HepG2 (cell line): ENCODE results near the gene INSYN2B. TPM values are rescaled to one million over a fixed set of nuclear protein-coding genes. Genes with fewer than 3 reads are reported as not detected.

ENCODE experiments used
- ATAC-seq: fragments of 200-7000 bp; cut with Tn5 transposase; 3 replicates; pipeline ENCODE4 v1.9.1; 2020; ENCODE audit warnings: mild to moderate bottlenecking, moderate library complexity
- BruUV-seq: library from RNA; stranded (reverse); fragments of 400-500 nt; replicated peaks from 2 replicates; lab custom pipeline; 2021; lab: Mats Ljungman, UMichigan
- CTCF ChIA-PET: fragments of 300-600 bp; formaldehyde crosslinking; extraction: SDS; loops from one replicate; lab custom pipeline; 2021; ENCODE audit warnings: low total read pairs, inconsistent platforms, low intra/inter-chr PET ratio; lab: Yijun Ruan, JAX
- POLR2A ChIA-PET: fragments of 350-600 bp; sonication (Branson Sonifier 250); formaldehyde crosslinking; loops from one replicate; lab custom pipeline; 2020; ENCODE audit warnings: antibody characterized with exemption, inconsistent platforms; lab: Yijun Ruan, JAX
- DNase-seq: peaks from one replicate; pipeline ENCODE4 v3.0.0-alpha.2; 2015; ENCODE audit warnings: low spot score
- FAIRE-seq: peaks from 3 replicates; lab custom pipeline; 2011; peaks lifted over from hg19 to GRCh38; lab: Jason Lieb, UNC
- H2AFZ ChIP-seq: one replicate; pipeline ENCODE4 v1.6.1; 2011; ENCODE audit warnings: low read length, inconsistent platforms
- H3K27ac ChIP-seq: fragments of 300-600 bp; 3 replicates; pipeline ENCODE4 v1.8.0; 2011; ENCODE audit warnings: mixed run types, mild to moderate bottlenecking, mixed read lengths, low read length, inconsistent platforms; ENCODE audit not compliant: insufficient read depth; ENCODE audit errors: extremely low read length
- H3K27me3 ChIP-seq, 2 experiments: fragments of 200-600 bp in 1 of 2; 2 replicates in 1 of 2; 3 replicates in 1 of 2; pipeline versions ENCODE4 v1.6.0 to v1.8.0; 2011; ENCODE audit warnings: low read length in 2 of 2, mild to moderate bottlenecking in 2 of 2, moderate library complexity in 2 of 2, inconsistent platforms in 1 of 2; ENCODE audit not compliant: insufficient read depth in 2 of 2, control insufficient read depth in 1 of 2
- H3K36me3 ChIP-seq, 2 experiments: fragments of 200-600 bp in 1 of 2; replicated peaks in 1 of 2; 2 replicates in 1 of 2; 3 replicates in 1 of 2; pipeline versions ENCODE4 v1.5.1 to v1.8.0; 2011; ENCODE audit warnings: low read length in 2 of 2, inconsistent platforms in 1 of 2; ENCODE audit not compliant: insufficient read depth in 2 of 2, control insufficient read depth in 1 of 2
- H3K4me1 ChIP-seq: 2 replicates; pipeline ENCODE4 v1.5.1; 2012; ENCODE audit warnings: low read length, inconsistent platforms; ENCODE audit not compliant: insufficient read depth
- H3K4me2 ChIP-seq: 2 replicates; pipeline ENCODE4 v1.6.0; 2011; ENCODE audit warnings: low read depth, low read length, inconsistent platforms
- H3K4me3 ChIP-seq, 3 experiments: fragments of 200-600 bp in 1 of 3; sonication (generic), shearing (Covaris generic) in 1 of 3; replicated peaks in 1 of 3; 2 replicates each; pipeline ENCODE4 v1.5.1; 2011 to 2016; ENCODE audit warnings: low read length in 3 of 3, inconsistent platforms in 2 of 3, low read depth in 2 of 3, mild to moderate bottlenecking in 2 of 3, control low read depth in 1 of 3, mixed read lengths in 1 of 3; ENCODE audit not compliant: insufficient read depth in 1 of 3
- H3K79me2 ChIP-seq: one replicate; pipeline ENCODE4 v1.6.1; 2011; ENCODE audit warnings: low read length, inconsistent platforms; ENCODE audit not compliant: insufficient read depth
- H3K9ac ChIP-seq: 2 replicates; pipeline ENCODE4 v1.6.0; 2011; ENCODE audit warnings: mild to moderate bottlenecking, low read depth, low read length, inconsistent platforms; ENCODE audit not compliant: insufficient read depth
- H3K9me3 ChIP-seq: 2 replicates; pipeline ENCODE4 v1.5.1; 2012; ENCODE audit warnings: mild to moderate bottlenecking, low read length
- H4K20me1 ChIP-seq: 2 replicates; pipeline ENCODE4 v1.6.0; 2011; ENCODE audit warnings: inconsistent platforms, mild to moderate bottlenecking, low read length, moderate library complexity; ENCODE audit not compliant: insufficient read depth
- AKAP8 ChIP-seq: sonication (generic); formaldehyde crosslinking; IDR thresholded peaks from 2 replicates; pipeline ENCODE4 v1.5.1; 2020; ENCODE audit warnings: mild to moderate bottlenecking, missing genetic modification reagents
- DMAP1 ChIP-seq: IDR thresholded peaks from 2 replicates; pipeline ENCODE4 v1.6.1; 2016
- HES4 ChIP-seq: sonication (generic); formaldehyde crosslinking; IDR thresholded peaks from 2 replicates; pipeline ENCODE4 v1.9.0; 2021; ENCODE audit warnings: mild to moderate bottlenecking, missing genetic modification reagents, borderline replicate concordance
- KLF12 ChIP-seq: sonication (generic); formaldehyde crosslinking; IDR thresholded peaks from 2 replicates; pipeline ENCODE4 v1.4.0; 2020; ENCODE audit warnings: missing genetic modification reagents, borderline replicate concordance
- MAFK ChIP-seq, 2 experiments: IDR thresholded peaks in 1 of 2; conservative IDR thresholded peaks in 1 of 2; 2 replicates each; pipeline ENCODE4 v1.6.1; 2011; ENCODE audit warnings: improper control_type of control experiment in 2 of 2, low read length in 2 of 2
- MIER2 ChIP-seq: IDR thresholded peaks from 2 replicates; pipeline ENCODE4 v1.6.1; 2016; ENCODE audit warnings: missing biosample characterization, missing genetic modification reagents
- MYC ChIP-seq: sonication (generic); formaldehyde crosslinking; IDR thresholded peaks from 2 replicates; pipeline ENCODE4 v1.9.0; 2021; ENCODE audit warnings: missing genetic modification reagents, borderline replicate concordance
- PTBP1 ChIP-seq: fragments of 200-400 bp; formaldehyde crosslinking; IDR thresholded peaks from 2 replicates; pipeline ENCODE4 v1.6.1; 2018; ENCODE audit warnings: low read length, low read depth; ENCODE audit not compliant: poor library complexity, severe bottlenecking
- SOX6 ChIP-seq, 2 experiments: fragments of 450-650 bp in 1 of 2; sonication (generic) in 1 of 2; formaldehyde crosslinking in 1 of 2; IDR thresholded peaks; 2 replicates each; pipeline versions ENCODE4 v1.4.0 to v1.6.1; 2017 to 2020; ENCODE audit warnings: antibody characterized with exemption in 1 of 2, mild to moderate bottlenecking in 1 of 2, missing genetic modification reagents in 1 of 2
- SRSF1 ChIP-seq: fragments of 200-400 bp; formaldehyde crosslinking; optimal IDR thresholded peaks from 2 replicates; pipeline ENCODE3; 2017; ENCODE audit warnings: mild to moderate bottlenecking, low read depth, low read length, moderate library complexity
- SSRP1 ChIP-seq: IDR thresholded peaks from 2 replicates; pipeline ENCODE4 v1.6.1; 2016; ENCODE audit warnings: control low read depth
- TAF1 ChIP-seq: sonication (generic); formaldehyde crosslinking; IDR thresholded peaks from 2 replicates; pipeline ENCODE4 v1.4.0; 2020; ENCODE audit warnings: missing genetic modification reagents
- TBP ChIP-seq: sonication (generic); formaldehyde crosslinking; IDR thresholded peaks from 2 replicates; pipeline ENCODE4 v1.5.0; 2020; ENCODE audit warnings: missing genetic modification reagents
- THAP11 ChIP-seq: IDR thresholded peaks from 2 replicates; pipeline ENCODE4 v1.6.1; 2016; ENCODE audit warnings: missing biosample characterization, missing genetic modification reagents
- ZNF282 ChIP-seq: fragments of 450-650 bp; IDR thresholded peaks from 2 replicates; pipeline ENCODE4 v1.6.1; 2018; ENCODE audit not compliant: partially characterized antibody
- ZNF510 ChIP-seq: sonication (generic); formaldehyde crosslinking; IDR thresholded peaks from 2 replicates; pipeline ENCODE4 v1.4.0; 2020; ENCODE audit warnings: low read depth, mild to moderate bottlenecking, missing genetic modification reagents
- ZNF850 ChIP-seq: sonication (generic); formaldehyde crosslinking; conservative IDR thresholded peaks from 2 replicates; pipeline ENCODE4 v1.9.0; 2021; ENCODE audit warnings: mild to moderate bottlenecking, missing genetic modification reagents
- WGBS: methylation state at CpG from one replicate; pipeline ENCODE4 v1.1.6; 2017; ENCODE audit warnings: low lambda C conversion rate; 5-methylcytosine and 5-hydroxymethylcytosine counted together
- in situ Hi-C: cut with HindIII; loops from 2 replicates; pipeline ENCODE4 v1.10.0; 2017; ENCODE audit warnings: low pct_unique_long_range_greater_than_20kb; ENCODE audit not compliant: extremely low pct_ligation_motif_present
- intact Hi-C: fragments of 100-400 bp; cut with micrococcal nuclease; formaldehyde crosslinking; loops from one replicate; pipeline ENCODE4 v1.10.0; 2022; ENCODE audit not compliant: unreplicated experiment
- polyA plus RNA-seq, 8 experiments: library from polyadenylated mRNA; depleted of rRNA in 3 of 8; stranded (reverse) in 7 of 8; unstranded in 1 of 8; fragments of >200 nt; fragmentation: Illumina TruSeq in 4 of 8; extraction: Trizol in 4 of 8; gene quantifications; 2 replicates each; pipeline versions ENCODE4 v1.2.1 to v1.2.3, GENCODE V29; 2011 to 2016; ENCODE audit warnings: low read depth in 4 of 8, missing spikeins in 1 of 8, mixed read lengths in 1 of 8; ENCODE audit not compliant: insufficient read depth in 1 of 8
- total RNA-seq, 5 experiments: library from RNA; depleted of rRNA; stranded (reverse); fragments of >200 nt; fragmentation: Illumina TruSeq; extraction: Trizol; gene quantifications; 2 replicates each; pipeline ENCODE4 v1.2.3, GENCODE V29; 2016; ENCODE audit warnings: low read depth in 1 of 5
- TF ChIP-seq, protein P1 (sequence below): sonication (generic); formaldehyde crosslinking; IDR thresholded peaks from 2 replicates; pipeline ENCODE4 v1.5.1; 2020; ENCODE audit warnings: mild to moderate bottlenecking, moderate library complexity, missing genetic modification reagents
- TF ChIP-seq, protein P2 (sequence below): sonication (generic); formaldehyde crosslinking; IDR thresholded peaks from 2 replicates; pipeline ENCODE4 v1.4.0; 2020; ENCODE audit warnings: missing genetic modification reagents

The INSYN2B gene
- total and polyA plus RNA-seq, 2 of the 13 experiments (the other 11 are each of a cell fraction or from before 2014, with no cell fraction given), result not detected

DNA sequence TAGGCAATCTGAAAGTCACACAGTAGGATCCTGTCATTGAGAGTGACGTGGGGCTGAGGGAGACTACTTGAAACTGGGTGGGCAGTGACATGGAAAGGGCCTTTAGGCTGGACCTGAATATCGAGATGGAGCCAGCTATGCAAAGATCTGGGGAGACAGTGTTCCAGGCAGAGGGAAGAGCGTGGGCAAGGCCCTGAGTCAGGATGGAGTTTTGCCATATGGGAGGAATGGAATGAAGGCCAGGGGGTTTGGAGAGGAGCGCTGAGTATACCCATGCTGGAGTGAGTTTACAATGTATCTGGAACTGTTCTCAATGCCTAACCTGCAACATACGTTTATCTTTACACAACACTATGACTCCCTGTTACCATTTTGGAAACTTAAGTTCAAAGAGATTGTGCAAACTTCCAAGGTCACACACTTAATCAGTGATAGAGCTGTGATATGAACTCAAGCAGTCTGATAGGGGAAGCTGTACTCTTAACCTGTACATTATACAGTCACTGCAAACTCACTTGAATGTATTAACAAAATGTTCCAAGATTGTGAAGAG is 33.5 kb downstream of the INSYN2B start:
- intact Hi-C loops, result no loop called here

More for the DNA sequence above, 33.5 kb downstream of the INSYN2B start:
- no peak for FAIRE-seq
- no peaks in the 10 kb centered on the region; a peak in 1 of 5 replicates for H3K27me3 ChIP-seq
- no peaks in the 10 kb centered on the region for H3K4me1 ChIP-seq
- no peak for DNase-seq
- ChIA-PET POLR2A (no interaction called here), CTCF (no interaction called here)
- WGBS, result 3% methylated on average over 5 of the region's 5 CpGs
- H3K79me2 ChIP-seq, result no peaks in the 10 kb centered on the region
- TF ChIP-seq MAFK (conservative IDR thresholded peaks at IDR 0.05 in 1 of 2, IDR thresholded peaks at IDR 0.05 in 1 of 2; ENCODE audit: low read length in 2 of 2) (no peak), AKAP8 (CRISPR knock-in tag) (no peak), ZNF282 (no peak), TBP (CRISPR knock-in tag) (no peak), SOX6 (IDR thresholded peaks at IDR 0.05) (no peak), SOX6 (CRISPR knock-in tag; IDR thresholded peaks at IDR 0.05) (no peak), SRSF1 (no peak), MYC (CRISPR knock-in tag) (no peak), SSRP1 (no peak), THAP11 (CRISPR knock-in tag) (no peak), KLF12 (CRISPR knock-in tag) (no peak), HES4 (CRISPR knock-in tag) (no peak), DMAP1 (CRISPR knock-in tag) (no peak), MIER2 (no peak), TAF1 (CRISPR knock-in tag) (no peak), ZNF510 (no peak), ZNF850 (no peak), PTBP1 (no peak)
- TF ChIP-seq, protein P1, sequence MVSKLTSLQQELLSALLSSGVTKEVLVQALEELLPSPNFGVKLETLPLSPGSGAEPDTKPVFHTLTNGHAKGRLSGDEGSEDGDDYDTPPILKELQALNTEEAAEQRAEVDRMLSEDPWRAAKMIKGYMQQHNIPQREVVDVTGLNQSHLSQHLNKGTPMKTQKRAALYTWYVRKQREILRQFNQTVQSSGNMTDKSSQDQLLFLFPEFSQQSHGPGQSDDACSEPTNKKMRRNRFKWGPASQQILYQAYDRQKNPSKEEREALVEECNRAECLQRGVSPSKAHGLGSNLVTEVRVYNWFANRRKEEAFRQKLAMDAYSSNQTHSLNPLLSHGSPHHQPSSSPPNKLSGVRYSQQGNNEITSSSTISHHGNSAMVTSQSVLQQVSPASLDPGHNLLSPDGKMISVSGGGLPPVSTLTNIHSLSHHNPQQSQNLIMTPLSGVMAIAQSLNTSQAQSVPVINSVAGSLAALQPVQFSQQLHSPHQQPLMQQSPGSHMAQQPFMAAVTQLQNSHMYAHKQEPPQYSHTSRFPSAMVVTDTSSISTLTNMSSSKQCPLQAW (CRISPR knock-in tag), result no peak
- TF ChIP-seq, protein P2, sequence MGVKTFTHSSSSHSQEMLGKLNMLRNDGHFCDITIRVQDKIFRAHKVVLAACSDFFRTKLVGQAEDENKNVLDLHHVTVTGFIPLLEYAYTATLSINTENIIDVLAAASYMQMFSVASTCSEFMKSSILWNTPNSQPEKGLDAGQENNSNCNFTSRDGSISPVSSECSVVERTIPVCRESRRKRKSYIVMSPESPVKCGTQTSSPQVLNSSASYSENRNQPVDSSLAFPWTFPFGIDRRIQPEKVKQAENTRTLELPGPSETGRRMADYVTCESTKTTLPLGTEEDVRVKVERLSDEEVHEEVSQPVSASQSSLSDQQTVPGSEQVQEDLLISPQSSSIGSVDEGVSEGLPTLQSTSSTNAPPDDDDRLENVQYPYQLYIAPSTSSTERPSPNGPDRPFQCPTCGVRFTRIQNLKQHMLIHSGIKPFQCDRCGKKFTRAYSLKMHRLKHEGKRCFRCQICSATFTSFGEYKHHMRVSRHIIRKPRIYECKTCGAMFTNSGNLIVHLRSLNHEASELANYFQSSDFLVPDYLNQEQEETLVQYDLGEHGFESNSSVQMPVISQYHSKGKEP (CRISPR knock-in tag), result no peak
- no peak overlapping the region for H2AFZ ChIP-seq
- H3K36me3 ChIP-seq, result no peaks in the 10 kb centered on the region
- BruUV-seq, result no TSS peak
- H3K27ac ChIP-seq, result no peak overlapping the region
- no peaks in the 10 kb centered on the region for H4K20me1 ChIP-seq
- no peak overlapping the region for H3K4me2 ChIP-seq
- no peak overlapping the region for H3K4me3 ChIP-seq
- ATAC-seq, result no peak
- no peak overlapping the region for H3K9ac ChIP-seq
- in situ Hi-C loops, result no loop called here
- no peaks in the 10 kb centered on the region for H3K9me3 ChIP-seq
